Skeletal muscle cell (primary cell): ENCODE data around the gene SIPA1L3.
"Not testable (repeated sequence)": the region's sequence is repeated elsewhere in the genome, so short reads cannot be mapped to it uniquely, and the experiment has no call there.

Experiments
- DNase-seq: peaks from one replicate; pipeline ENCODE4 v3.0.0-alpha.2; 2010; ENCODE audit warnings: low read depth
- H3K4me3 ChIP-seq: 2 replicates; pipeline ENCODE4 v1.5.1; 2011; ENCODE audit warnings: low read depth, mild to moderate bottlenecking, control low read depth, low read length, moderate library complexity

The SIPA1L3 gene

GRCh38 chr19:38012290-38012689 lies 105.3 kb downstream of the SIPA1L3 start:
- DNase-seq = no peak
- no peak overlapping the region for H3K4me3 ChIP-seq

DNA sequence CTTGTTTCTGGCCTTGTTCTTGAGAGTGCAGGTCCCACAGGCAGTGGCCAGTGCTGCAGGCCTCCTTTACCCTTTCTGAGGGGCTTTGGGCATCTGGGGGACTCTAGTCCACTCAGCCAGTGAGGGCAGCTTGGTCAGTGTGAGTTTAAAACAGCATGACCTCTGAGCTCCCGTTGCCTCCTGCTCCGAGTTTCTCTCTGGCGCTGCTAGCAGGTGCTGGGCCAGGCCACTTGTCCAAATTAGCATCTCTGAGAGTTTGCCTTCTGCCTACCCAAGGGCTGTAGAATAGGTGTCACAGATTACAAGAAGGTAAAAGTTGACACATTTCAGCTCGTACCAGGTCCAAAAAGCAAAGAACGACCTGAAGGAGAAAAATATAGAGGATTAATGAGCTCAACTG lies 105.9 kb downstream of the SIPA1L3 start:
- no peak for DNase-seq

DNA sequence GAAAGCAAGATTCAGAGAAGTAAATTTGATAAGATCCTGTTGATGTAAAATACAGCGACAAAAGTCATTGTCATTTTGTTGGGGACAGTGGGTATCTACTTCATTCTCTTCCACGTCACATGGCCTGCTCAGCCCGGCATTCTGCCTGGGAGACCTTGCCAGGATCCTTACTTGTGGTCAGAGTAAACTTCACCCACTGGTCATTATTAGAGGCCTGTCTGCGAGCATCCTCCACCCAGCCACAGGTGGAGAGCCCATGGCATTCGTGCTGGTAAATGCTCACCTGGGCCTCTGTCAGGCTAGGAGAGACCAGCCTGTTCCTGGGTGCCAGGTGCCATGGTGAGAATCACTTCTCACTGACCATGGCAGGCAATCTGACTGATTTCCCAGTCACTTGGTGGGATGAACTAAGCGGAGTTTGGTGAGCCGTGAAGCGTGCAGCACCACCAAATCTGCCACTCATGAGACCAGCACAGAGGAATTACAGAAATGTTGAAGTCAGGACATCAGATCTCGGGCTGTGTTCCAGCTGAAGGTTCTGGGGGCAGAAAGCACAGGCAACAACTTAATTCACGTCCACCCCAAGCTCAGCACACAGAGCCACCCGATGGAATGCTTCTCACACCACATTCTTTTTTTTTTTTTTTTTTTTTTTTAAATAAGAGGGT lies 107.0 kb downstream of the SIPA1L3 start:
- no peak for DNase-seq
- H3K4me3 ChIP-seq = no peak overlapping the region

More for the DNA sequence above, 105.9 kb downstream of the SIPA1L3 start:
- H3K4me3 ChIP-seq = no peak overlapping the region

DNA sequence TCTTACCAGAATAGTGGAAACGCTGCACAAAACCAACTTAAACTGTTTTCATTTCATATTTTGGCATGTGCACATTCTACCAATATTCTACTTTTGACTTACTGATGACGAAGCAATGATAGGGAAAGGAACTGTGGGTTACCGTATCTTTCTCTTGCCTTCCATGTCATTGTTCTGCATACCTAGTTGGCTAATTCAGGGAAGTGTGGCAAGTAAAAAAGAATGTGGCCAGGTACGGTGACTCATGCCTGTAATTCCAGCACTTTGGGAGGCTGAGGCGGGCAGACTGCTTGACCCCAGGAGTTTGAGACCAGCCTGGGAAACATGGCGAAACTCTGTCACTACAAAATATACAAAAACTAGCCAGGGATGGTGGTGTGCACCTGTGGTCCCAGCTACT lies 108.2 kb downstream of the SIPA1L3 start:
- no peak for DNase-seq
- no peak overlapping the region for H3K4me3 ChIP-seq

GRCh38 chr19:38015761-38016160 lies 108.8 kb downstream of the SIPA1L3 start:
- DNase-seq = no peak
- no peak overlapping the region for H3K4me3 ChIP-seq

DNA sequence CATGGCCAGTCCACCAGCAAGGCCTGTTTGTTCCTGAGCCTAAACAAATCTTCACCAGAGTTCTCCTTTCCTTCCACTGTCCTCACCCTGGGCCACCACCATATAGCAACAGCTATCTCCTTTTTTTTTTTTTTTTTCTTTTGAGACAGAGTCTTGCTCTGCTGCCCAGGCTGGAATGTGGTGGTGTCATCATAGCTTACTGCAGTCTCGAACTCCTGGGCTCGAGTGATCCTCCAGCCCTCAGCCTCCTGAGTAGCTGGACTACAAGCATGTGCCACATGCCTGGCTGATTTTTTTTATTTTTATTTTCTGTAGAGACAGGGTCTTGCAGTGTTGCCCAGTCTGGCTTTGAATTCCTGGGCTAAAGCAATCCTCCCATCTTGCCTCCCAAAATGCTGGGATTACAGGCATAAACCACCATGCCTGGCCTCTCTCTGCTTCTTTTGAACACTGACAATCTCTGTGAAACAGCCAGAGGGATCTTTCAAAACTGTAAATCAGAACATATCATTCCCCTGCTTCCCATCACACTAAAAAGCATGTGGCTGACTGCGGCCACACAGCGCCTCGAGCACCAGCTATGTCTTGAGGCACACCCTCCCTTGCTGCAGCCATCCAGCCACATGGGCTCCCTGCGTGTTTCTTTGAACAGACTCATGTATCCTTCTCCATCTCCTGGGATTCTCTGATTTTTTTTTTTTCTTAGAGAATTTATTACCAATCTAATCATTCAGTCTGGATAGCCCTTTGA lies 110.6 kb downstream of the SIPA1L3 start:
- no peak overlapping the region for H3K4me3 ChIP-seq
- no peak for DNase-seq

DNA sequence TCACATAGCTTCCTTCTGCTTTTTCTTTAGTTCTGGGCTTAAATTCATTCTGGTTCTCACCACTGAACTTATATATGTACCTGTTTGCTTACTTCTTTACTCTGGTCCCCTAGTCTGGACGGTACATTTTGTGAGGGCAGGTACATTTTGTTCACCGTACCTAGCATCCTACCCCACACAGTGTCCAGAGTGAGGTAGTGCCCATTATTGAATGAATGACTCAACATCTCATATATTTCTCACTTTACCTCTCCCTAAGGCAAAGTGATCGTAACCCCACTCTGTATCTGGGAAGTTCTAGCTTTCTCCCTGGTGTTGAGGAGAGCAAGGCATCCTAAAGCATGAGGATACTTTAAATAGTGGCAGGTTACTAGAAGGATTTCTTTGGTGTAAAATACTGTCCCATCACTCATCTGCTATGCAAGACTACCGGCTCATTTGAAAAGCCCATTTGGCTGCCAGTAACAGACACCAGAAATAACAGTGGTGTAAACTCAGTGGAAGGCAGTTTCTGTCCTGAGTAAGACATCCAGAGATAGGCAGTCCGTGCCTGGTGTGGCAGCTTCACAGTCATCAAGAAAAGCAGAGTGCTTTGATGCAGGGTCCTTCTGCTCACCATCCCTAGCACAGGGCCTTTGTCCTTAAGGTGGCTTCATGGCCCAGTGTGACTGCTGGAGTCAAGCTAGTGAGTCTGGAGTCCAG lies 111.8 kb downstream of the SIPA1L3 start:
- DNase-seq = no peak
- no peak overlapping the region for H3K4me3 ChIP-seq

GRCh38 chr19:38019396-38019724 lies 112.4 kb downstream of the SIPA1L3 start:
- no peak overlapping the region for H3K4me3 ChIP-seq
- DNase-seq = no peak

- DNase-seq = no peak
- no peak overlapping the region for H3K4me3 ChIP-seq
Observed at GRCh38 chr19:38020311-38020710, 113.3 kb downstream of the SIPA1L3 start.

- DNase-seq = no peak
- H3K4me3 ChIP-seq = no peak overlapping the region
Observed at GRCh38 chr19:38021352-38021751, 114.3 kb downstream of the SIPA1L3 start.

DNA sequence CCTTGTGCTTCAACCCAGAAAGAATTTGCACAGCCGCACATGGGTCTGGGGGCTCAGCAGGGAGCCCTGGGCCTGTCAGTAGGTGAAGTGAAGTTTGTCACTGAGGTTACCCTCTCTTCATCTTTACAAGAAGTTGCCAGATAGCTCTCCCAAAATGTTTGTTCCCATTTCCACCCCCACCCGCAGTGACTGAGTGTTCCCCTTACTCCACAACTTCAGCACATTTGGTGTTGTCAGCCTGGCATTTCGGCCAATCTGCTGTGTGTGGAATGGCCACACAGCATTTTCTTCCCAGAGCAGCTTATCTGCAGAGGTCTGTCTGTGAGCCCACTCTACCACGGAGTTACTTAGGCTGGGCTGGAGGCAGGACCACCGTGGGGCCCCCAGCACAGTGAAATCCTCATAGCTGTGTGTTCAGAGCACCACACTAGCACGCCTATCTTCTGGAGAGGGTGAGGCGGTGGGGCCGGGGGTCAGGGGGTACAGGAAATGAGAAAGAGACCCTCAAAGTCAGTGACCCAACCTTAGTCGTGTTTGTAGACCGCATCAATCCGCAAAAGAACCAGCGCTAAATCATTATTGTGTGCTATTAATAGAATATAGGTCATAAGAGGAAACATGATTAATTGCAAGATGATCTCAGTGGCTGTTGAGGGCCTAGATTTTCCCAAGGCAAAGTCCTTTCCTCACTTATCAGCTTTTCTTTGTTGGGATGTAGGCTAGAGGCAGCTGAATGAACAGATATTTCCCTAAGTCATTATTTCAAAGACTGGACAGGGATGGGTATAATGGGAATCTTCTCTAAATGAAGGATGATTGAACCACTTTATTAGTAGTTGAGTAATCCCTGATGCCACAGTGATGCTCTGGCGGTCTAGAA lies 116.0 kb downstream of the SIPA1L3 start:
- no peak for DNase-seq
- no peak overlapping the region for H3K4me3 ChIP-seq

- DNase-seq = no peak
- H3K4me3 ChIP-seq = no peak overlapping the region
Observed at GRCh38 chr19:38023671-38024541, 116.9 kb downstream of the SIPA1L3 start.

DNA sequence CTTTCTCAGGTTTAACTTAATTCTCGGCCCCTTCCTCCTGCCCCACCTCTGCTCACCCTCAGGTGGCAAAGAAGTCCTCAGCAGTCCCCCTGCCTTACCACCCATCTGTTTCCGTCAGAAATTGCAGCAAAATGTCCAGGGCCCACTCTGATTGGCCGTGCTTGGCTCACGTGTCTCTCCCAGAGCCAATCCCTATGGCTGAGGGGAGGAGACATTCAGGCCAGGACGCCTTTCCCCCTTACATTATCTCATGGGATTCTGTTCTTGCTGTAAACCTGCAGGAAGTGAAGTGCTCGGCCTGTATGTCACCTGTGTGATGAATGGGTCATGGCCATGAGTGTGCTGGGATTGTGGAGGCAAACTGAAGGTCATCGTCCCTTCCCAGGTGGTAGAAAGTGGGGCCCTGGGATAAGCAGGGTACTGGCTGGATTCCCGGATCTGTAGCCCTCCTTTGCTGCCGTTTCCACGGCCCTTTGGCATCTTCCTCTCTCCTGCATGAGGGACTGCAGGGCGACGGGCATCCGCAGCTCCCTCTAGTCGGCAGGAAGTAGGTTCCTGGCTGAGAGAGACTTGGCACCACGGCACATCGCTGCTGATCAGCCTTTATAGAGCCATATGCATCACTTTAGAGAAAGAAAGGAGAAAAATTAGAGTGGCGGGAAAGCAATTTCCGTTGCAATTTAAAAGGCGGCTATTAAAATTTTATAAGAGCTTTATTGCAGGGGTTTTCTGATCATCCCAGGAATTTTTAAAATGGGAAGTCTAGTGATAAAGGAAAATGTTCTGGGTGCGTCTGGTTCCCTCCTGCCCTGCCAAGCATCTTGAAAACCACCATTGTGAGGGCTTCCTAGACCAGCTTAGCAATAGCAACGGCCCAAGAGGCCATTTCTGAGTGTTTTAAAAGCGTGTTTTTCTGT lies 118.2 kb downstream of the SIPA1L3 start:
- no peak overlapping the region for H3K4me3 ChIP-seq
- no peak for DNase-seq

DNA sequence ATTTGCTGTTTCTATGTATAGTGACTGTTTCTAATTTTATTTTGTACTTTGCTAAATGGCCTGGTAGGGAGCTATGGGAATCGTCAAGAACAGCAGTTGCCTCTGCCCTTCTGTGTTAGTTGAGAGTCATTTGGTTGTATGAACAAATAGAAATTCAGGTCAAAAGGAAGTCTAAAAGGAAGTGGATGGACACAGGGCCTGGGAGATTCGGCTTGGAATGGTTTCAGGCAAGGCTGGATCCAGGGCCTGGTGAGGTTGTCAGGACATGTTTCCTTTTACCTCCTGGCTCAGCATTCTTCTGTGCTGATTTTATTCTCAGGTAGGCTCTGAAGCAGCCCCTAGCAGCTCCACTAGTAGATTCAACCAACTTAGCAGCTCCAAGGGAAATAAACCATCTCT lies 118.9 kb downstream of the SIPA1L3 start:
- H3K4me3 ChIP-seq = no peak overlapping the region
- no peak for DNase-seq

- H3K4me3 ChIP-seq = no peak overlapping the region
- no peak for DNase-seq
Observed at GRCh38 chr19:38028913-38029510, 122.0 kb downstream of the SIPA1L3 start.

- not testable (repeated sequence) for H3K4me3 ChIP-seq, DNase-seq
Observed at GRCh38 chr19:38030001-38030400, 123.0 kb downstream of the SIPA1L3 start.

DNA sequence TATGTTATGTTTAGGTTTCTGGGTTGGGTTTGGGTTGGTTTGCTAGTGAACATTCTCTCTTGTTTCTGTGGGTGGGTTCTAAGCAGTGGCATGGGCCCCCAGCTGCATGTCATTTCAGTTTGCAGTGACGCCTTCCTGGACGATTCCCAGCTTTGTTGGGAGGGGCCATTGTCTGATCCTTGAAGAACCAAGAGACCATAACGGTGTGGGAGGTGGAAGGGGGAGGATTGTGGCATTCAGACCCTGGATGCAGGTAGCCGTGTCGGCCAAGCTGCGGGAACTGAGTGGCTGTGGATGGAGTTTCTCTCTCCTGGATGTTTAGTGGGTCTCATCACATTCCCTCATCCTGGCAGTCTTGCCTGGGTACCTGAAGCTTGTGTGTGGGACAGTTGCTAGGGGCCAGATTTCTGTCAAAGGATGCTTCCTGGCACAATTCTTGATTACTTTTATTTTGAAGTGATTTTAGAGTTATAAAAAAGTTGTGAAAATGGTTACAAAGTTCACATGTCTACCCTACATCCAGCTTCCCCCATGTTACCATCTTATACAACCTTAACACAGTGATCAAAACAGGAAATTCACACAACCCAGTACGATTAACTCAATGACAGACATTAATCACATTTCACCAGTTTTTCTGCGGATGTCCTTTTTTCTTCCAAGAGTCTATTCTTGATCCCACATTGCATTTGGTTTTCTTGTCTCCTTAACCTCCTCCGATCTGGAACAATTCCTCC lies 123.8 kb downstream of the SIPA1L3 start:
- no peak for DNase-seq
- no peak overlapping the region for H3K4me3 ChIP-seq
